GM21381 (cell line): ENCODE data around the gene BAZ2B.
"Not testable (repeated sequence)": the region's sequence is repeated elsewhere in the genome, so short reads cannot be mapped to it uniquely, and the experiment has no call there.

Experiments
- ATAC-seq: cut with Tn5 transposase; IDR thresholded peaks from one replicate; pipeline ENCODE4 v1.9.1; 2021; ENCODE audit warnings: mild to moderate bottlenecking, moderate library complexity; ENCODE audit not compliant: unreplicated experiment

BAZ2B gene

DNA sequence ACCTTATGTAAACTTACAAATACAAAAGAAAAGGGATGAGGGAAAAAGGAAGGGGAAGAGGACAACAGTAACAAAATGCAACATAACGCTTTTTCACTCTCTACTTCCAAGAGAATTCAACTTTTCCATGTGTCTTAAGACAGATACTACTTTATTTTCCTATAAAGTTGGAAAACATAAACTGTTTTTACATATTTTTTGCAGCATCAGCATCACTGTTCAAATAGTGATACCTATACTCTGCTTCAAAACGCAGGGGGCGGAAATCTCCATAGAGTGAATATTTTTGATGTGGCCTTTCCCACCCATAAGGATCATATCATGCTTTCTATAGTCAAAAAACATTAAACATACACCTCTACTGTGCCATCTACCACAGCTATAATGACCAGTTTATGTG lies 77.5 kb downstream of the BAZ2B start:
- ATAC-seq: no peak

DNA sequence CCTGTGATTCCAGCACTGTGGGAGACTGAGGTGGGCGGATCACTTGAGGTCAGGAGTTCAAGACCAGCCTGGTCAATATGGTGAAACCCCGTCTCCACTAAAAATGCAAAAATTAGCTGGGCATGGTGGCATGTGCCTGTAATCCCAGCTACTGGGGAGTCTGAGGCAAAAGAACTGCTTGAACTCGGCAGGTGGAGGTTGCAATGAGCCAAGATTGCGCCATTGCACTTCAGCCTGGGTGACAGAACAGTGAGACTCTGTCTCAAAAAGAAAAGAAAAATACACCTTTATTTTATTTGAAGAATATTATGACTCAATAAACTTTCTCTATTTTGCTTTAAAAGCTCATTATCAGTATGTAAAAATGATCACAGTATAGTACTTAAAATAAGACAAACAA lies 81.1 kb downstream of the BAZ2B start:
- not testable (repeated sequence) for ATAC-seq

DNA sequence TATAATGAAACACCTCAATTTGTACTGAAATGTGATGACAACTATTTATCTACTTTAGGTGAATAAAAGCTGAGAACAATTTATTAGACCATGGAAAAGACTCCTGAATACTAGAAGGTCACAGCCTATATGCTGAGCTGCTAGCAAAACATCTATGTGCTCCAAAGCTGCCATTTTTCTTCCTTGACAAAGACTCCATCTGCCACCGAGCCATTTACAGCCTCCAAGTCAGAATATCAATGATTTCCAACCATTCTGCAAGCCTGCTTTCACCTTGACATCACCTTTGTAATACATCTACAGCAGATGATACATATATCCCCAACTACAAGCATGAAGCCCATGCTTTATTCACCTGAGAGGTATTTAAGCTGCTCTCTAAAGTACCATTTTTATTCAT lies 84.9 kb downstream of the BAZ2B start:
- no peak for ATAC-seq

DNA sequence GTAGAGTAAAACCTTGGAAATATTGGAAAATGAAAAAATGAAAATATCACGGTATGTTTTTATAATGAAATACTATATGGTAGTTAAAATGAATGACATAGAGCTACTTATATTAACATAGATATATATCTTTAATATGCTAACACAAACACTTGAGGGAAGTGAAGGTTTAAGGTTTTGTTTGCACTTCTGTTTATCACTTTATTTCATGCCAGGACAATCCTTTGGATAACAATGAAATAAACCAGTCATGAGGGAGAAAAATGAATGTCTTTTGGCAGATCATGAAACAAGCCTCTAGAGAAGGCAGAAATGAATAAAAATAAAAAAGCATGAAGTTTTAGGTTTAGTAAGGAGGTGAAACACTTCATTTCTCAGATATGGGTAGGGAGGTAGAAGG lies 89.9 kb downstream of the BAZ2B start:
- no peak for ATAC-seq

DNA sequence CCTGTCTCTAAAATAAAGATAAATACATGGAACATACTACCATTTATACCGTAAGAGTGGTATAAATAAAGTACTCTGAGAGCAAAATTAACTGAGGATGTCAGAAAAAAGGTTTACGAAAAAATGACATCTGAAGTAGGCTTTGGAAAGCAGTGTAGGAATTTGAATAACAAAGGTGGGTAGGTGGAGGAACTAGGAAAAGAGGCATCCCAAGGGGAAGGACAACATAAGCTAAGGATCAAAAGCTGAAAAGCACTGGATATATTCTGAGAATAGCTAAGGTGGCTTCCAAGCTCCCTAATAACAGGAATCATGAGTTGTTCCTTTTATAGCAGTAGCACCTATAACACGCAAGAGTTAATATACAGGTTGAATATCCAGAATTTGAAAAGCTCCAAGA lies 91.3 kb downstream of the BAZ2B start:
- ATAC-seq: no peak

DNA sequence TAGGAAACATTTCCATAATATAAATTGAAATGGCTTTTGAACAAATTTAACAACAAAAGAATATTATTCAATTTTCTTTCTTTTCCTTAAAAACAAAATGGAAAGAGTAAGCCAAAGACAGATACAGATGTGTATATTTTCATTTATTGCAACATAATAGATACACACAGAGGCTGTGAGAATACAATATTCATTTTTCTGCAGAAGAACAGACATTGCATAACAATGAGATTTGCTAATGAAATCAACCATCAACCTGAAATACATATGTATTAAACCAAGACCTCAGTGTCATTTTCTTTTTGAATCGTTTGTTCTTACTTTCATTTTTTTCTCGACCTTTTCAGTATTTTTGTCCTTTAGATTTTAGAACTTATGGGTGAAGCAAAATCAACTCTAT lies 95.1 kb downstream of the BAZ2B start:
- no peak for ATAC-seq

DNA sequence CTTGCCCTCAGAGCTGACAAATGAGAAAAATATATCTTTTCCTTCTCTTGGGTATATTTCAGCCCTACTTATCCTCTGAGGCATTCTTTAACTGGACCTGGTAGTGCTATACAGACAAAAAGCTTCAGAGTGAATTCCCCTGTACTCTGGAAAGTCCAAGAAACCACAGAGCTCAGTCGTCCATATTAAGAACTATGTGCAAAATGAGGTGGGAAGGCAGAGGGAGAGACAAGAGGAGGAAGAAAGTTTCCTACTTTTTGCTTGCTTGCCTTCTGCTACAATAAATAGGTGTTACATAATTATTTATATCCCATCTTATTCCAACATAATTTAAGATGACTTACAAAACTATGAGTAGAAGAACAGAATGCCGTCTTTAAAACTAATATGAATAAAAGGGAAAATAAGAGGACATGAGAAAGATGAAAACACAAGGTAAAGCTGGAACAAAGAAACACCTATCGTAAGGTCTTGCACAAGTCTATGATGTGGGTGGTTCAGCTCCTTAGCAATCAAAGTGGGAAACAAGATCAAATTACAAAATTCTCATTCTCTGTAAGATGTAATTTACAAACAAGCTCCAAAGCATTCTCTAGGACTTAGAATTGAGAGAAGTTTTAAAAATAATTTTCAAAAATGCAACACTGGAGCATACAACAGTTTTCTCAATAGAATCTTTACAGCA lies 97.9 kb downstream of the BAZ2B start:
- ATAC-seq: no peak

DNA sequence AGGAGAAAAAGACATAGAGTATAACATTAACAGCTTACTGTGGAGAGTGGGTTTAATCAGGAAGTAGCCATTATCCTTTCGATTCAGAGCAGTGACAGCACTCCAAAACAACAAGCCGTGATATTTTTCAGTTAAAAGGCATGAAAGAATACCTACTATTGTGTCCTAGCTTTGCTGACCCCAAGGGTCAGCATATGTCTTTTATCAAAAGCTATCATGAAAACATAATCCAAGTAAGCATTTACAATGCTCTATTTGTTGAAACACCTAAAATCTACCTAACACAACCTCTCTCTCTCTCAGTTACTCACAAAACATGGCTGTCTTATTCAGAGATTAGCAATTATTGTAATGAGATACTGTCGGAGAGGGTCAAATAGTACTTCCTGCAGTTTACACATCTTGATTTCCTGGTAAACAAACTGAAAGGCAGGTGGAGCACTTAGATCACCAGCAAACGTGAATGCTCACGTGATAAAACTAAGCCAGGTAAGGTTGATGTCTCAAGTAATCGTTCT lies 100.0 kb downstream of the BAZ2B start:
- ATAC-seq: peak; percentile 91

DNA sequence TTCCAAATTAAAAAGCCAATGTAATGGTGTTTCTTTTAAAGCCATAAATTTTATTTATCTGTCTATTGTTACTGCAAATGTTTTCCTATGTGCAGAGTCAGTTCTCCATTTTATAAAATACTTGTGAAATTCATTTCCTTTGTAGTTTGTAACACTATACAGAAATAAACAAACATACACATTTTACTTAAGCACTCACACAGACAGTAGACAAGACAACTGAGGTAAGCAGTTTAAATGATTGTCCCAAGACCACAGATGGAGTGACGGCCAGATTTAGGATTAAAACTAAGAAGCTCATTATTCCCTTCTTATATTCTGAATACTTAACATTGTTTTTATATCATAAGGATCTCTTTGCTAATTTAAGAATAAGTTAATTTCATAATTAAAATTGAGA lies 100.9 kb downstream of the BAZ2B start:
- no peak for ATAC-seq

DNA sequence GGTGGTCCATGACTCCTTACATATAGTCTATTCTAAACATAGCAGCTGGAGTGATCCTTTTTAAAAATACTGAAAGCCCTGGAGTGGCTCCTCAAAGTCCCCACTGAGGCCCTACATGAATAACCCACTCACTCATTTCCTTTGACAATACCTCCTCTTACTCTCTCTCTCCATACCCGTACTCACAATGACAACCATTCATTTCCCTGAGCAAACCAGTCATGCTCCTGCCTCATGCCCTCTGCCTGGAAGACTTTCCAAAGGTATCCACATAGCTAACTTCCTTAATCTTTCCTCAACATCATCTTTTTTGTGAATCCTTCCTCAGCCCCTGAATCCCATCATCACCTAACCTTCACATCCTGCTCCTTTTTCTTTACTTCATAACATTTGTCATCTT lies 102.6 kb downstream of the BAZ2B start:
- no peak for ATAC-seq

DNA sequence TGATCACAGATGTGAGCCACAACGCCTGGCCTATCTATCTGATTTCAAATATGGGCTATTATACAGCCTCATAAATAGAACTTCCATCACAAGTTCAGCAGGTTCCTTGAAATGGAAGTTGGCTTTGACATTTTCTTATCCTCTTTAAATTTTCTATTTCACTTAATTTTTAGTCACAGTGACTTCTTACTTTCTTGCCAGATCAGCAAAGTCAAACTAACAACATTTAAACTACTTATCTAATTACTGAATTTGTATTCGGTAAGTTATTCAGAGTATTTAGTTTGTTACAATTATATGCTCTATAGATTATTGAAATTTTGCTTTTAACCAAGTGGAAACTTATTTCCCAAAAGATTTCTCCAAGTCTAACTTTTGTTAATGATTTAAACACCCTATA lies 108.2 kb downstream of the BAZ2B start:
- ATAC-seq: no peak

DNA sequence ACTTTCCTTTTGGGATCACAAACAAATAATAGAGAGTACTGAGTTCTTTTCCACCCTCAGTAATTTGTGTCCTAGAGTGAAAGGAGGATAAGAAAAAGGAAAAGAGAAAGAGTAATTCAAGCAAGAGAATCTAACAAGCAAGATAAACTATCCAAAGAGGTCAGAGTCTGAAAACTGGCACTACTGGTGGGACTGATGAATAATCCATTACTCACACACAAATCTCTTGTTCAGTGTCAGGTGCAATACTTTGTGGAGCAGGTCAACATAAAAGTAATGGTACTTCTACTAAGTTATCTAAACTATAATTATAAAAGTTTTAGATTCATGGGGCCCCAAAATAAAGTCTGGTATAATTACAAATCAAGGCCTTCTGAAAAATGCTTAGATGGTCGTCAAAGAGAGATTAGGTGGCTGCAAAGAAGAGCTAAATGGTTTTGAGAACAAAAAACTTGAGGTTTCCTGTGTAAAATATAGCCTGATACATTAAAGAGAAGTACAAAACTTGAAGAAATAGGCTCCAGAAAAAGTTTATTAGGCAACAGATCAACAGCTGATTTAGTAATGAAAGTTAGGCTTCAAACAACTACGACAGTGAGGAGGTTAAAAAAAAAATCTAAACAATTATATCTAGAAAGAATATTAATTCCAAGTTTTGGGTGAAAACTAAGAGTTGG lies 109.4 kb downstream of the BAZ2B start:
- no peak for ATAC-seq

DNA sequence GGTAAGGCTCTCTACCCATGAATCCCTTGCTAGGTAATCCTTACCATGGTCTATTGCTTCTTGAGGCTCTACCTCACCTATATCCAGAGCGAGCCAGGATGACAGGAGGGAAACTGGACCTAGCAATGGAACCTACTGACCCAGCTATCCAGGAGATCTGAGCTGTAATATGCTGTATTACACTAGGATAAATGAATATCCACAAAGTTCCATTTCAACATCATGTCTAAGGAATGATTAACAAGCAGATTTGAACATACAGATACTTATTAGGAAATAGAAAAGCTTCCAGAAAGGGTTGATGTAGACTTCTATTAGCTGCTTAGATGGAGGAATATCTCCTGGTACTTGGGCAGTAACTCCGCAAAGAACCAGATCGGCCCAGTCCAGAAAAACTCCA lies 110.1 kb downstream of the BAZ2B start:
- ATAC-seq: no peak

DNA sequence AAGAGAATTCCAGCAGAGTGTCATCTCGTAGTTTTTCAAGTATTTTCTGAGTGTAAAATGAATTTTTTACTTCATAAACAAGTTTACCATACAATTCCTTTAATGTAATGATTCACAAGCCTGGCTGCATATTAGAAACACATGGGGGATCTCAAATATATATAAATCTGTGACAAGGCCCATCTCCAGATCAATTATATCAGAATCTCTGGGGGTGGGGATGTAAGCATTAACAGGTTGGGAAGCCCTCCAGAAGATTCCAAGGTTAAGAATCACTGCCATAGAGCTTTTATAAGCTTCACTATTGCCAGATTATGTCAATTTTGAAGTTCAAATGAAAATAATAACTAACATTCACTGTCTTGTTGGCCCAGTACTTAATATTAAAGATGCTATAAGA lies 111.2 kb downstream of the BAZ2B start:
- no peak for ATAC-seq

DNA sequence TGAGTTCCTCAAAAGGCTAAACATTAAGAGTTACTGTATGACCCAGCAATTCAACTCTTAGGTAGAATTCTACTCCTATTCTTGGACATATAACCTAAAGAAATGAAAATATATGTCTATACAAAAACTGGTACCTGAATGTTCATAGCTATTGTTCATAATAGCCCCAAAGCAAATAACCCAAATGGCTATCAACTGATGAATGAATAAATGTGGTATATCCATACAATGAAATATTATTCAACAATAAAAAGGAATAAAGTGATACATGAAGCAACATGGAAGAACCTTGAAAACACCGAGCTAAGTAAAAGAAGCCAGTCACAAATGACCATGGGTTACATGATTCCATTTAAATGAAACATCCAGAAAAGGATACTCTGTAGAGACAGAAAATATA lies 114.6 kb downstream of the BAZ2B start:
- ATAC-seq: no peak

DNA sequence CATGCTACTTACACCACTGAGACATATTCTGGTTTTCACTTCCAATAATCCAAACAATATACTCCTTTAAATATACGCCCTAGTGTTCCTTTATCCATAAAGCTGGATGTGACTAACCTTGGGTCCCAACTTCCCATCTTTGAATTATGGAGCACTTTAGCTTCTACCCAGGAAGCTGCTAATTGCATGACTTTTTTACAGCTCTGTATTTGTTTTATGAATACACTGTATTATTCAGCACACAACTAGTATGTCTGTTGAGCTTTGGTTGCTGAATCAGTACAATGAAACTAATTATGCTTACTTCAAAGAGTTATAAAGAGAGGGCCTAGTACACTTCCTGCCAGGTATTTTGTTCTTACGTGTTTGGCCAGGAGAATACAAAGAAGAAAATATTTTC lies 118.5 kb downstream of the BAZ2B start:
- ATAC-seq: no peak

DNA sequence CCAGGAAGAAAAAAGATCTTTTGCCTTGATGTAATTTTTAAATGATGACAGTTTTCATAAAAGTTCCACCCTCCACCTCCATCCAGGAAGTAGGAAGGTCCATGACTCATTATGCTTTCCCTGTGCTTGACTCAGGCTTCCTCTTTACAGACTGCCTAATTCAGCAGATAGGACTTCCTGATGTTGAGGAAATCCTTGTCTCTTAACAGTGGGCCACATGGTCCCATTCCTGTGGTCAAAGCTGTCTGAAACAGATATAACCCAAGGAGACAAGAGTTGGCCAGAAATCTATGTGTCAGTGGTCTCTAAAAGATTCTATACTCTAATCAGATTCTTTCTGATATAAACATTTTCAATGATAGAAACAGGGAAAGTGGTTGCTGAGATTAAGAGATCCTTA lies 119.1 kb downstream of the BAZ2B start:
- ATAC-seq: no peak

DNA sequence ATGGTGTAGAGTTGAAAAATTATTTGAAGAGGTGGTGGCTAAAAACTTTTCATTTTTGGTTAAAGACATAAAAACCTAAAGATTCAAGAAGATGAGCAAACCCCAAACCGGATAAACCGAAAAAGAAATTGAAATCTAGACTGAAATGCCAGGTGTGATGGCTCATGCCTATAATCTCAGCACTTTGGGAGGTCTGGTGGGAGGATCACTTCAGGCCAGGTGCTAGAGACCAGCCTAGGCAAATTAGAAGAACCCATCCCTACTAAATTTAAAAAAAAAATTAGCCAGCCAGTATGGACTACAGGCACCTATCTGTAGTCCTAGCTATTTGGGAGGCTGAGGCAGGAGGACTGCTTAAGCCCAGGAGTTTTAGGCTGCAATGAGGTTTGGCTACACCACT lies 126.9 kb downstream of the BAZ2B start:
- ATAC-seq: no peak

DNA sequence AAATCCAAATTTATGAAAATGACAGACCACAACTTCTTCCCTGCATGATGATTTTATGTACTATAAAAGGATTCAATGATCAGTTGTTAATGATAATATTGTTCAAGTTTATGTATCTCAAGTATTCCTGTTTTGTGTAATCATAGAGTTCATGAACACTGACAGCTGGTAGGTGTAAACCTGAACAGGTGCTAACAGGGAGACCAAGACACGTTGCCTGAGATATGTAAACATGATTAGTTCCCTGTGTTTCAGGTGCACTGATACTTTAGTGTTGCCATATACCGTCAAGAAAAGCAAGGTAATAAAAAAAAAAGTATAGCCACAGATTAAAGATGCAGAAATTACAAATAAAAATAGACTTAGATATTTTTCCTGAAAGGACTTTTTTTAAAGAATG lies 131.8 kb downstream of the BAZ2B start:
- ATAC-seq: no peak

DNA sequence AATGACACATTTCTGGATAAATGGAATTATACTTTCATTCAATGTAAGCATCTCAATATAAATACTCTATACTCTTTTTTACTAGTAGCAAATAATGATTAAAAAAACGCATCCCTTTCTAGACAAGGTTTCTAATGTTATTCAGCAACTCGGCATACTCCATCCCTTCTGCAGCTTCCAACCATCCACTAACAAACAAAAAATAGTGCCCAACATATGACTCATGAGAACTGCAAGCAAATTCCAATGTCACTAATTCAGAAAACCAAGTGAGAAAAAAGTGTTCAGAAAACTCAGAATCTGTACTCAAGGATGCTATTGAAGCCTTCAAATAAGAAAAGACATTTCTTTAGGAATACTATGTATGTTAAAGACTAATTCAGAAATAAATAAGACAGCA lies 140.0 kb downstream of the BAZ2B start:
- ATAC-seq: no peak

DNA sequence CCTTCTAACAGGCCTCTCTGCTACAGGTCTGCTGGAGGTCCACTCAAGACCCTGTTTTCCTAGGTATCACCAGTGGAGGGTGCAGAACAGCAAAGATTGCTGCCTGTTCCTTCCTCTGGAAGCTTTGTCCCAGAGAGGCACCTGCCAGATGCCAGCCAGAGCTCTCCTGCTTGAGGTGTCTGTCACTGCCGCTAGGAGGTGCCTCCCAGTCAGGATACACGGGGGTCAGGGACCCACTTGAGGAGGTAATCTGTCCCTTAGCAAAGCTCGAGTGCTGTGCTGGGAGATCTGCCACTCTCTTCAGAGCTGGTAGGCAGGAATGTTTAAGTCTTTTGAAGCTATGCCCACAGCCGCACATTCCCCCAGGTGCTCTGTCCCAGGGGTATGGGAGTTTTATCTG lies 140.6 kb downstream of the BAZ2B start:
- ATAC-seq: no peak

DNA sequence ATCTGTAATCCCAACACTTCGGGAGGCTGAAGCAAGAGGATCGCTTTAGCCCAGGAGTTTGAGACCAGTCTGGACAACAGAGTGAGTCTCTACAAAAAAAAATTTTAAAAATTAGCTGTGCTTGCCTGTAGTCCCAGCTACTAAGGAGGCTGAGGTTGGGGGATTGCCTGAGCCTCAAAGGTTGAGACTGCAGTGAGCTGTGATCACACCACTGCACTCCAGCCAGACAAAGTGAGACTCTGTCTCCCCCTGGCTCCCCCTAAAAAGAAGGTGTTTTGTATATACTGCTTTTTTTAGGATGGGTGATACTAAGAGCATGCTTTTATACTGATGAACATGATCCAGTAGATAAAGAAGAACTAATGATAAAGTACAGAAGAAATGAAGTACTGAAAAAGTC lies 145.0 kb downstream of the BAZ2B start:
- no peak for ATAC-seq

DNA sequence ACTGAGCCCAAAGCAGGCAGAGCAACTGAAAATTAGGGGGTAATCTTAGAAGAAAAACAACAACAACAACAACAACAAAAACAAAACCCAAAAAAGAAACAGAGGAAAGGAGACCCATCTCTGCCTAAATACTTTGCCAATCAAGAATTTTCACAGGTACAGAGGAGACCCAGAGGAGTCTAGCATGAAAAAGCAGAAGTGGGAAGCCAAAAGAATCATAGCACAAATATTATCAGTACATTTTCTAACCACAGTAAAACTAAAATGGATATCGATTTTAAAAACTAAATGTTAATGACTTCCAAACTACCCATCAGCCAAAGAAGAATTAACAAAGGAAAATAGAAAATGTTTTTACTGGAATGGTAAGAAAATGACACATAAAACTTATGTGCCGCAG lies 148.1 kb downstream of the BAZ2B start:
- ATAC-seq: no peak
